ENCODE results near the gene DLX6.

DNA sequence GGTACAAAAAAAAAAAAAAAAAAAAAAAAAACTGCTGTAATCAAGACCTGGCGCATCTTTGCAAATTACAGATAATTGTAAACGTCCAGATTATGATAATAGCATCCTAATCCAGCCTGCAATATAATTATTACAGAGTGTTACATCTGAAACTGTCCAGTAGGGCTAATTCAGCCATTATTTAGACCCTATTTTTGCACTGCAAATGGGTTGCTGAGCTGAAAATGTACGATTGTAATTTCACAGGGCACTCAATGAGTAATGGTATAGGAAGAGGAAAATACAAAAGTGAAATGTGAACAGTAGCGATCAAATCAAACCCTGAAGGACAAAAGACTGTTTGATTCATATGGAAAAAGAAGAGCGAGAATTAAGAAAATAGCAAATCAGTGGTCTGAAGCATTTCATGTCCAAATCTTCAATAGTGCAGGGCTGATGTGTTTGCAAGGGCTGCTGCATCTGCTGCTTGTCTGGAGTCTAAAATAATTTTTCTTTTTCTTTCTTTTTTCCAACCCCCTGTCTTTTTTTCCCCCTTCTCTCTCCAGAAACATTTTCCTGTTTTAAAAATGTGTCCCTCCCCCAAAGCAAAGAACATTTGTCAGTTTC is 8.9 kb downstream of the DLX6 start:
- TF ChIP-seq CTCF (conservative IDR thresholded peaks at IDR 0.05; ENCODE audit: low read depth, low read length) (no peak), EZH2 (IDR thresholded peaks at IDR 0.05; ENCODE audit: borderline replicate concordance, low read depth, low read length, poor library complexity, severe bottlenecking) (no peak)
